Measurements from ENCODE around the gene FLNB.

FLNB gene

GRCh38 chr3:58112185-58112535 is 103.9 kb downstream of the FLNB start:
- no peak for DNase-seq

GRCh38 chr3:58115175-58115574 is 107.0 kb downstream of the FLNB start:
- no peak for DNase-seq

GRCh38 chr3:58116161-58116955 is 108.1 kb downstream of the FLNB start:
- no peak for DNase-seq

- DNase-seq = no peak
These were observed 108.8 kb downstream of the FLNB start for GRCh38 chr3:58116985-58117384.

GRCh38 chr3:58117561-58118181 is 109.4 kb downstream of the FLNB start:
- no peak for DNase-seq

- DNase-seq = no peak
These were observed 111.0 kb downstream of the FLNB start for GRCh38 chr3:58119186-58119585.

- DNase-seq = no peak
These were observed 112.0 kb downstream of the FLNB start for GRCh38 chr3:58120075-58120812.

GRCh38 chr3:58121183-58121582 is 113.0 kb downstream of the FLNB start:
- DNase-seq = no peak

- DNase-seq = no peak
These were observed 114.9 kb downstream of the FLNB start for GRCh38 chr3:58122936-58123700.

GRCh38 chr3:58124387-58124786 is 116.2 kb downstream of the FLNB start:
- no peak for DNase-seq

GRCh38 chr3:58129041-58129770 is 121.0 kb downstream of the FLNB start:
- DNase-seq = no peak

- no peak for DNase-seq
These were observed 122.4 kb downstream of the FLNB start for GRCh38 chr3:58130591-58130990.

GRCh38 chr3:58131101-58131825 is 123.0 kb downstream of the FLNB start:
- DNase-seq = no peak

- DNase-seq = no peak
These were observed 124.6 kb downstream of the FLNB start for GRCh38 chr3:58132850-58133249.

- DNase-seq = no peak
These were observed 126.2 kb downstream of the FLNB start for GRCh38 chr3:58134468-58134867.

GRCh38 chr3:58135712-58136543 is 127.7 kb downstream of the FLNB start:
- DNase-seq = no peak

- no peak for DNase-seq
These were observed 129.1 kb downstream of the FLNB start for GRCh38 chr3:58137306-58137705.

- DNase-seq = no peak
These were observed 133.6 kb downstream of the FLNB start for GRCh38 chr3:58141766-58142345.

GRCh38 chr3:58143417-58144055 is 135.3 kb downstream of the FLNB start:
- DNase-seq = no peak
